PC-9 (cell line): ENCODE results near the gene SEMA7A. TPM values are rescaled to one million over a fixed set of nuclear protein-coding genes. Genes with fewer than 3 reads are reported as not detected.
A peak's percentile ranks its signal among the peaks of the same experiment; 100 is the strongest.

ENCODE experiments used
- BruUV-seq: library from RNA; stranded (reverse); fragments of 400-500 nt; replicated peaks from 2 replicates; lab custom pipeline; 2021; lab: Mats Ljungman, UMichigan
- CTCF ChIA-PET: fragments of 300-600 bp; sonication (Branson Sonifier 250); formaldehyde crosslinking; loops from one replicate; lab custom pipeline; 2022; ENCODE audit warnings: antibody characterized with exemption; lab: Charles Lee
- POLR2A ChIA-PET: fragments of 300-600 bp; sonication (Branson Sonifier 250); formaldehyde crosslinking; loops from one replicate; lab custom pipeline; 2022; ENCODE audit warnings: antibody characterized with exemption; ENCODE audit not compliant: unreplicated experiment; lab: Charles Lee
- DNase-seq, 2 experiments: peaks; one replicate each; pipeline versions ENCODE4 v3.0.0 to v3.0.0-alpha.2; 2015 to 2022; ENCODE audit warnings: mixed read lengths in 1 of 2
- H2AFZ ChIP-seq: fragments of 200-600 bp; sonication (generic); 2 replicates; pipeline ENCODE4 v1.8.1; 2017; ENCODE audit warnings: antibody characterized with exemption
- H3F3A ChIP-seq: fragments of 200-600 bp; sonication (generic); 2 replicates; pipeline ENCODE4 v1.8.1; 2017; ENCODE audit warnings: antibody characterized with exemption, mild to moderate bottlenecking, low read depth; ENCODE audit not compliant: insufficient read depth
- H3K27ac ChIP-seq: fragments of 200-600 bp; sonication (generic); 2 replicates; pipeline ENCODE4 v1.6.1; 2016; ENCODE audit warnings: mixed run types
- H3K27me3 ChIP-seq: fragments of 200-600 bp; sonication (generic); 2 replicates; pipeline ENCODE4 v1.6.1; 2016; ENCODE audit warnings: low read depth, mixed run types; ENCODE audit not compliant: insufficient read depth
- H3K36me3 ChIP-seq: fragments of 200-600 bp; sonication (generic); 2 replicates; pipeline ENCODE4 v1.6.1; 2016; ENCODE audit warnings: low read depth, mixed run types
- H3K4me1 ChIP-seq: fragments of 200-600 bp; sonication (generic); replicated peaks from 2 replicates; pipeline ENCODE4 v1.6.1; 2016; ENCODE audit warnings: mixed run types; ENCODE audit not compliant: insufficient read depth
- H3K4me2 ChIP-seq: fragments of 200-600 bp; sonication (generic); 2 replicates; pipeline ENCODE4 v1.6.1; 2017; ENCODE audit warnings: mixed run types
- H3K4me3 ChIP-seq: fragments of 200-600 bp; sonication (generic); 2 replicates; pipeline ENCODE4 v1.6.1; 2016; ENCODE audit warnings: mixed run types
- H3K79me2 ChIP-seq: fragments of 200-600 bp; sonication (generic); 2 replicates; pipeline ENCODE4 v1.6.1; 2017; ENCODE audit warnings: low read depth, mixed run types
- H3K9me2 ChIP-seq: fragments of 200-600 bp; sonication (generic); 2 replicates; pipeline ENCODE4 v1.8.1; 2017; ENCODE audit warnings: mild to moderate bottlenecking; ENCODE audit not compliant: insufficient read depth
- H3K9me3 ChIP-seq: fragments of 200-600 bp; sonication (generic); 2 replicates; pipeline ENCODE4 v1.8.1; 2016; ENCODE audit warnings: low read depth; ENCODE audit not compliant: insufficient read depth
- H4K20me1 ChIP-seq: fragments of 200-600 bp; sonication (generic); 2 replicates; pipeline ENCODE4 v1.8.1; 2017; ENCODE audit not compliant: insufficient read depth
- CTCF ChIP-seq: fragments of 200-600 bp; sonication (generic); conservative IDR thresholded peaks from 2 replicates; pipeline ENCODE4 v1.6.1; 2017; ENCODE audit warnings: mixed run types, antibody characterized with exemption, mild to moderate bottlenecking, moderate library complexity
- EZH2 ChIP-seq: fragments of 200-600 bp; sonication (generic); IDR thresholded peaks from 2 replicates; pipeline ENCODE4 v1.8.0; 2017; ENCODE audit warnings: antibody characterized with exemption, low read depth
- intact Hi-C: fragments of 100-400 bp; cut with micrococcal nuclease; formaldehyde crosslinking; loops from one replicate; pipeline ENCODE4 v1.10.0; 2022; ENCODE audit not compliant: unreplicated experiment
- total RNA-seq: library from RNA; stranded (reverse); gene quantifications from 2 replicates; pipeline ENCODE4 v1.2.3, GENCODE V29; 2021

The SEMA7A gene
- total RNA-seq, 1 experiment from 2014 or later: 8.3 TPM

- no TSS peak for BruUV-seq
- peaks cover 13% of the 10 kb centered on the region for H3K4me1 ChIP-seq
- no peaks in the 10 kb centered on the region for H3K36me3 ChIP-seq
- TF ChIP-seq CTCF: no peak
- no peak for TF ChIP-seq EZH2
- ChIA-PET POLR2A (no interaction called here), CTCF (interaction anchor here (0.6 kb wide), 1 partner anchor 318 kb away, joined by 6 read pairs; no protein-coding TSS in a partner anchor)
- no peak for DNase-seq
- intact Hi-C loops: loop anchor here (1.0 to 10.0 kb wide), 4 partner anchors 116 to 582 kb away; partner anchors contain the start of gene RPP25
- H4K20me1 ChIP-seq: no peaks in the 10 kb centered on the region
- H3K27me3 ChIP-seq: no peaks in the 10 kb centered on the region
- no peak overlapping the region for H2AFZ ChIP-seq
- no peaks in the 10 kb centered on the region for H3K9me3 ChIP-seq
- H3K4me2 ChIP-seq: peak overlapping the region; percentile 96
- peak overlapping the region; percentile 67; the same call in 1 of the 2 replicates for H3K4me3 ChIP-seq
- no peaks in the 10 kb centered on the region for H3K79me2 ChIP-seq
- H3F3A ChIP-seq: 0 out of 2 replicates have a peak, but pooled peaks cover 4% of the 10 kb centered on the region
- no peaks in the 10 kb centered on the region for H3K9me2 ChIP-seq
- H3K27ac ChIP-seq: no peak overlapping the region
These were observed 60.6 kb downstream of the SEMA7A start for GRCh38 chr15:74373056-74373650.

GRCh38 chr15:74370471-74370870 is 63.3 kb downstream of the SEMA7A start:
- intact Hi-C loops: loop anchor here (5.0 to 10.0 kb wide), 2 partner anchors 318 to 584 kb away; partner anchors contain the start of gene RPP25
- H3K27me3 ChIP-seq: no peaks in the 10 kb centered on the region
- H2AFZ ChIP-seq: no peak overlapping the region
- TF ChIP-seq EZH2 (no peak), CTCF (no peak)
- no peak overlapping the region for H3K4me2 ChIP-seq
- no peaks in the 10 kb centered on the region for H4K20me1 ChIP-seq
- DNase-seq: no peak
- BruUV-seq: no TSS peak
- no peak overlapping the region for H3K4me3 ChIP-seq
- ChIA-PET POLR2A (no interaction called here), CTCF (no interaction called here)
- peaks cover 18% of the 10 kb centered on the region for H3K79me2 ChIP-seq
- no peaks in the 10 kb centered on the region for H3K9me3 ChIP-seq
- no peaks in the 10 kb centered on the region for H3K36me3 ChIP-seq
- no peak overlapping the region for H3K27ac ChIP-seq
- H3F3A ChIP-seq: 0 out of 2 replicates have a peak, but pooled peaks cover 4% of the 10 kb centered on the region
- peaks cover 18% of the 10 kb centered on the region for H3K4me1 ChIP-seq
- no peaks in the 10 kb centered on the region for H3K9me2 ChIP-seq

DNA sequence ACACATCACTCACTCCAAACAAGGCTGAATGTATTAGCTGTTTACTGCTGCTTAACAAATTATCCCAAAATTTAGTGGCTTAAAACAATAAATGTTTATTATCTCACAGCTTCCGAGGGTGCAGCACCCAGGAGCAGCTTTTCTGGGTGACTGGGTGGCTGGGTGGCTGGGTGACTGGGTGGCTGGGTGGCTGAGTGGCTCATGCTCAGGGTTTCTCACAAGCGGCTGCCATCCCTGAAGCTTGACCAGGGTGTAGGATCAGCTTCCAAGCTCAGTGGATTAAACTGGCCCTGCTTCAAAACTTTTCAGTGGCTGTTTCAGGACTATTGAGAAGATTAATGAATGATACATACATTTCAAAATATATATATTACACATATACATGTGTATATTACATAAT is 64.0 kb downstream of the SEMA7A start:
- H3K36me3 ChIP-seq: no peaks in the 10 kb centered on the region
- H3K4me1 ChIP-seq: peaks cover 15% of the 10 kb centered on the region
- peaks cover 22% of the 10 kb centered on the region for H3K79me2 ChIP-seq
- CTCF ChIA-PET: interaction anchor here (0.7 kb wide), 1 partner anchor 241 kb away, joined by 3 read pairs; no protein-coding TSS in a partner anchor
- H3K27me3 ChIP-seq: no peaks in the 10 kb centered on the region
- intact Hi-C loops: loop anchor here (5.0 to 10.0 kb wide), 2 partner anchors 317 to 585 kb away; partner anchors contain the start of gene RPP25
- H3K9me2 ChIP-seq: no peaks in the 10 kb centered on the region
- POLR2A ChIA-PET: no interaction called here
- no peak for DNase-seq
- H3K4me2 ChIP-seq: no peak overlapping the region
- BruUV-seq: no TSS peak
- no peak overlapping the region for H2AFZ ChIP-seq
- H4K20me1 ChIP-seq: no peaks in the 10 kb centered on the region
- TF ChIP-seq EZH2 (no peak), CTCF (no peak)
- no peaks in the 10 kb centered on the region for H3K9me3 ChIP-seq
- 0 out of 2 replicates have a peak, but pooled peaks cover 1% of the 10 kb centered on the region for H3F3A ChIP-seq
- no peak overlapping the region for H3K4me3 ChIP-seq
- no peak overlapping the region for H3K27ac ChIP-seq
